GM12874 (cell line): ENCODE measurements around the gene ELFN1.

Source experiments
- CTCF ChIP-seq: IDR thresholded peaks from 2 replicates; pipeline ENCODE4 v1.5.1; 2011; ENCODE audit warnings: low read depth, mild to moderate bottlenecking, control low read depth, low read length, moderate library complexity; ENCODE audit not compliant: insufficient read depth

ELFN1 gene

GRCh38 chr7:1692515-1693418 lies 22.7 kb downstream of the ELFN1 start:
- TF ChIP-seq CTCF = no peak

- no peak for TF ChIP-seq CTCF
These were observed 23.4 kb downstream of the ELFN1 start for GRCh38 chr7:1693419-1693990.

GRCh38 chr7:1693991-1694524 lies 24.0 kb downstream of the ELFN1 start:
- TF ChIP-seq CTCF = no peak

GRCh38 chr7:1694611-1695511 lies 24.8 kb downstream of the ELFN1 start:
- no peak for TF ChIP-seq CTCF

GRCh38 chr7:1695800-1696454 lies 25.9 kb downstream of the ELFN1 start:
- TF ChIP-seq CTCF = no peak

GRCh38 chr7:1696671-1697498 lies 26.8 kb downstream of the ELFN1 start:
- TF ChIP-seq CTCF = no peak
